K562 (cell line): ENCODE measurements around the gene RARRES2. TPM values are rescaled to one million over a fixed set of nuclear protein-coding genes. Genes with fewer than 3 reads are reported as not detected.

ENCODE experiments used
- BCLAF1 ChIP-seq, 2 experiments: fragments of 450-650 bp in 1 of 2; IDR thresholded peaks; 2 replicates each; pipeline ENCODE4 v1.6.1; 2011 to 2017; ENCODE audit warnings: low read depth in 2 of 2, antibody characterized with exemption in 1 of 2, borderline replicate concordance in 1 of 2, low read length in 1 of 2, mild to moderate bottlenecking in 1 of 2, mixed read lengths in 1 of 2; ENCODE audit not compliant: control insufficient read depth in 1 of 2
- CHD2 ChIP-seq: IDR thresholded peaks from 2 replicates; pipeline ENCODE4 v1.6.1; 2011; ENCODE audit warnings: low read depth, low read length
- DIDO1 ChIP-seq: fragments of 450-650 bp; IDR thresholded peaks from 2 replicates; pipeline ENCODE4 v1.6.1; 2016; ENCODE audit warnings: low read depth, missing biosample characterization, missing genetic modification characterization
- E2F4 ChIP-seq: sonication (generic); formaldehyde crosslinking; IDR thresholded peaks from 2 replicates; pipeline ENCODE4 v1.8.0; 2022; ENCODE audit warnings: mild to moderate bottlenecking, low read depth, missing genetic modification reagents
- ELF1 ChIP-seq: fragments of 200-800 bp; sonication (Bioruptor generic); IDR thresholded peaks from 2 replicates; pipeline ENCODE4 v1.6.1; 2016; ENCODE audit warnings: missing genetic modification characterization, missing compliant biosample characterization
- GTF2B ChIP-seq: IDR thresholded peaks from 2 replicates; pipeline ENCODE4 v1.6.1; 2011; ENCODE audit not compliant: insufficient read length; ENCODE audit errors: extremely low read depth
- LEF1 ChIP-seq: fragments of 450-650 bp; IDR thresholded peaks from 2 replicates; pipeline ENCODE4 v1.6.1; 2016; ENCODE audit warnings: mild to moderate bottlenecking
- MBD1 ChIP-seq: fragments of 250-450 bp; sonication (Bioruptor Pico); IDR thresholded peaks from 2 replicates; pipeline ENCODE4 v1.8.0; 2022; ENCODE audit warnings: inconsistent platforms
- PPARD ChIP-seq: fragments of 250-450 bp; sonication (Bioruptor Pico); IDR thresholded peaks from 2 replicates; pipeline ENCODE4 v1.8.0; 2022; ENCODE audit warnings: inconsistent platforms, mild to moderate bottlenecking, moderate library complexity
- PRPF4 ChIP-seq: fragments of 200-400 bp; formaldehyde crosslinking; IDR thresholded peaks from one replicate; pipeline ENCODE4 v1.6.1; 2017; ENCODE audit warnings: low read length, low read depth, mild to moderate bottlenecking; ENCODE audit not compliant: insufficient read depth, poor library complexity, severe bottlenecking
- RAD21 ChIP-seq, 2 experiments: fragments of 250-450 bp in 1 of 2; fragments of 450-650 bp in 1 of 2; sonication (Bioruptor Pico) in 1 of 2; formaldehyde crosslinking in 1 of 2; IDR thresholded peaks in 1 of 2; conservative IDR thresholded peaks in 1 of 2; 2 replicates each; pipeline versions ENCODE4 v1.4.0 to v1.8.0; 2020 to 2022; ENCODE audit warnings: mild to moderate bottlenecking in 2 of 2, moderate library complexity in 1 of 2
- RBBP5 ChIP-seq: fragments of 200-600 bp; sonication (generic); IDR thresholded peaks from 2 replicates; pipeline ENCODE4 v1.6.1; 2012; ENCODE audit warnings: borderline replicate concordance, mild to moderate bottlenecking, low read length, control low read depth, inconsistent platforms; ENCODE audit not compliant: insufficient read depth, poor library complexity, severe bottlenecking
- SP2 ChIP-seq: IDR thresholded peaks from 2 replicates; pipeline ENCODE4 v1.6.1; 2011; ENCODE audit warnings: mild to moderate bottlenecking, low read depth, low read length, moderate library complexity; ENCODE audit not compliant: poor library complexity, severe bottlenecking; ENCODE audit errors: extremely low read depth
- TAF15 ChIP-seq: fragments of 200-400 bp; formaldehyde crosslinking; IDR thresholded peaks from 2 replicates; pipeline ENCODE4 v1.6.1; 2017; ENCODE audit warnings: mild to moderate bottlenecking, low read depth, low read length, moderate library complexity
- ZNF134 ChIP-seq: fragments of 250-450 bp; sonication (Bioruptor Pico); conservative IDR thresholded peaks from 2 replicates; pipeline ENCODE4 v1.4.0; 2020
- ZNF146 ChIP-seq: IDR thresholded peaks from one replicate; pipeline ENCODE4 v1.6.1; 2018; ENCODE audit warnings: missing compliant biosample characterization; ENCODE audit not compliant: unreplicated experiment
- ZNF274 ChIP-seq: IDR thresholded peaks from 2 replicates; pipeline ENCODE4 v1.6.1; 2011; ENCODE audit warnings: low read depth, mild to moderate bottlenecking, low read length, moderate library complexity, borderline replicate concordance
- ZNF507 ChIP-seq: conservative IDR thresholded peaks from 2 replicates; pipeline ENCODE4 v1.6.1; 2017; ENCODE audit warnings: missing genetic modification characterization, missing compliant biosample characterization
- polyA plus RNA-seq, 8 experiments: library from polyadenylated mRNA; depleted of rRNA in 4 of 8; stranded (reverse) in 5 of 8; unstranded in 3 of 8; fragments of >200 nt; fragmentation: Nextera tagmentation in 2 of 8; fragmentation: Illumina TruSeq in 1 of 8; extraction: Ambion mirVana in 2 of 8; extraction: Trizol in 1 of 8; gene quantifications; 2 replicates each; pipeline versions ENCODE4 v1.2.1 to v1.2.3, GENCODE V29; 2011 to 2014; ENCODE audit warnings: inconsistent platforms in 1 of 8, missing spikeins in 1 of 8
- total RNA-seq, 7 experiments: library from RNA; depleted of rRNA in 6 of 7; stranded (reverse); fragments of >200 nt in 6 of 7; fragmentation: Illumina TruSeq in 2 of 7; extraction: Trizol in 2 of 7; gene quantifications; 2 replicates each; pipeline versions ENCODE4 v1.2.1 to v1.2.3, GENCODE V29; 2011 to 2021; ENCODE audit warnings: low replicate concordance in 1 of 7

Gene RARRES2
- total and polyA plus RNA-seq, 9 of the 15 experiments (the other 6 are each of a cell fraction or from before 2014, with no cell fraction given) = 0.11 to 1.7 (median 0.23) TPM; not detected in 6

GRCh38 chr7:150322833-150323681 lies 18.4 kb downstream of the RARRES2 start, which contains the start of the genes ACTR3C and LRRC61 (continued):
- TF ChIP-seq BCLAF1 (IDR thresholded peaks at IDR 0.05; ENCODE audit: borderline replicate concordance in 1 of 2, control insufficient read depth in 1 of 2, low read depth in 2 of 2, low read length in 1 of 2) = peak in 1 of 2 experiments; percentile 85; a peak in 2 of 4 replicates
- peak; percentile 67; the same call in 1 of the 2 replicates for TF ChIP-seq E2F4 (CRISPR knock-in tag)
- TF ChIP-seq MBD1 (CRISPR knock-in tag) = no peak
- peak; percentile 91 for TF ChIP-seq RBBP5
- no peak for TF ChIP-seq SP2
- no peak for TF ChIP-seq TAF15
- no peak for TF ChIP-seq ZNF507 (tag)
- peak; percentile 91 for TF ChIP-seq ELF1
- TF ChIP-seq PPARD = no peak; the same call in 1 of the 2 replicates
- TF ChIP-seq GTF2B = no peak
- TF ChIP-seq ZNF274 = no peak; the same call in 1 of the 2 replicates
- TF ChIP-seq PRPF4 = no peak
- TF ChIP-seq DIDO1 (tag) = peak; percentile 85
- TF ChIP-seq ZNF146 (CRISPR knock-in tag) = peak; percentile 31
- peak; percentile 92 for TF ChIP-seq LEF1
- peak; percentile 87 to 90 for TF ChIP-seq RAD21 (CRISPR knock-in tag; conservative IDR thresholded peaks at IDR 0.05 in 1 of 2, IDR thresholded peaks at IDR 0.05 in 1 of 2)
- TF ChIP-seq CHD2 = no peak
- TF ChIP-seq ZNF134 (CRISPR knock-in tag) = peak; percentile 49; the same call in 1 of the 2 replicates
